ENCODE measurements around the gene DMD.
A peak's percentile ranks its signal among the peaks of the same experiment; 100 is the strongest.

Gene DMD

DNA sequence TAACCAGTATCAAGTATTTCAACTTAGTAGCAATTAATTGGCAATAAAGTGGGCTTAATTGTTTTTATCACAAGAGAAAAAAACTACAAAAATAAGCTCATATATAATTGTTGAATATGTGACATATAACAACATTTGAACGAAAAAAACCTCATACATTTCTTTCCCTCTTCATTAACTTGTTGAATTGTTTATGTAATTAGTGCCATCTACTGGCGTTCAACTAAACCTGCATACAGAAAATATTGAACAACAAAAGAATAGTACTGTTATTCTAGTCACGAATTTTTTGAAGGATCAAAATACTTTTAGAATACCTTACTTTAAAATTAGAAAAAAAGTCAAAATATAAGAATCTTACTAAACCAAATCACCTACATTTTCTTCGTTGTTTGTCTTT is 1553.0 kb downstream of the DMD start:
- TF ChIP-seq, protein P1, sequence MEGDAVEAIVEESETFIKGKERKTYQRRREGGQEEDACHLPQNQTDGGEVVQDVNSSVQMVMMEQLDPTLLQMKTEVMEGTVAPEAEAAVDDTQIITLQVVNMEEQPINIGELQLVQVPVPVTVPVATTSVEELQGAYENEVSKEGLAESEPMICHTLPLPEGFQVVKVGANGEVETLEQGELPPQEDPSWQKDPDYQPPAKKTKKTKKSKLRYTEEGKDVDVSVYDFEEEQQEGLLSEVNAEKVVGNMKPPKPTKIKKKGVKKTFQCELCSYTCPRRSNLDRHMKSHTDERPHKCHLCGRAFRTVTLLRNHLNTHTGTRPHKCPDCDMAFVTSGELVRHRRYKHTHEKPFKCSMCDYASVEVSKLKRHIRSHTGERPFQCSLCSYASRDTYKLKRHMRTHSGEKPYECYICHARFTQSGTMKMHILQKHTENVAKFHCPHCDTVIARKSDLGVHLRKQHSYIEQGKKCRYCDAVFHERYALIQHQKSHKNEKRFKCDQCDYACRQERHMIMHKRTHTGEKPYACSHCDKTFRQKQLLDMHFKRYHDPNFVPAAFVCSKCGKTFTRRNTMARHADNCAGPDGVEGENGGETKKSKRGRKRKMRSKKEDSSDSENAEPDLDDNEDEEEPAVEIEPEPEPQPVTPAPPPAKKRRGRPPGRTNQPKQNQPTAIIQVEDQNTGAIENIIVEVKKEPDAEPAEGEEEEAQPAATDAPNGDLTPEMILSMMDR (conservative IDR thresholded peaks at IDR 0.05): peak; percentile 70
- H3K27ac ChIP-seq: no peak overlapping the region

DNA sequence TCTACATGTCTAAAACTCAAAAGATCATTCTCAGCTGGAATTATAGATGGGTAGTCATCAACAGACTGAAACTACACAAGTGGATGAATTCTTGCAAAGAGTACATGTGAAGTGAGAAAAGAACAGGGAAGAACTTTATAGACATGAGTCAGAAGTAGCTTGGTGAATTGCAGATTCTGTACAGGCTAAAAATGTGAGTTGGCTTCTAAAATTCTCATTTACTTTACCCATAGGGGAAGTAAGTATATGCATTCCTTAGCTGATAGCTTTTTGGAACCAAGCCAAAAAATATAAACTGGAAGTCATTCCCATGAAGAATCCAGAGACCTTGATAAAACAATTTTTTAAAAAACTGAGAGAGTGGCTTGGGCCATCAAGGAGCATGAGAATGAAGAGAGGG is 1555.3 kb downstream of the DMD start:
- TF ChIP-seq, protein P1 (conservative IDR thresholded peaks at IDR 0.05): no peak
- H3K27ac ChIP-seq: no peak overlapping the region

DNA sequence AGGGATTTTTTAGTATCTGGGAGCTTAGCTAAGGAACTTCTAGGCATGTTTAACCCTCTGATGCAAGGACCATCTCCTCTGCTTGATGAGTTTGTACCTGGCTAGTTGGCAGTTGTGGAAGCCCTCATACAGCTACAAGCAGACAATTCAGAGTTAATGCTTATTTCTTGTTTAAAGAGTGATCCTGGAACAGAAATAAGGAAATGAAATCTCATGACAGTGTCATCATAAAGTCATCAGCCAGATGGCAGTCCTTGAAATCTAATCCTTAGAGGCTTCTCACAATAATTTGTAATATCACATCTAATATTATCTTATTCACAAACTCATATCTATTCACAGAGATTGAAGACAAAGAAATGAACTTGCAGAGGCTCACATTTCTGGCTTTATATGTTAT is 1557.9 kb downstream of the DMD start:
- TF ChIP-seq, protein P1 (conservative IDR thresholded peaks at IDR 0.05): no peak
- H3K27ac ChIP-seq: no peak overlapping the region

DNA sequence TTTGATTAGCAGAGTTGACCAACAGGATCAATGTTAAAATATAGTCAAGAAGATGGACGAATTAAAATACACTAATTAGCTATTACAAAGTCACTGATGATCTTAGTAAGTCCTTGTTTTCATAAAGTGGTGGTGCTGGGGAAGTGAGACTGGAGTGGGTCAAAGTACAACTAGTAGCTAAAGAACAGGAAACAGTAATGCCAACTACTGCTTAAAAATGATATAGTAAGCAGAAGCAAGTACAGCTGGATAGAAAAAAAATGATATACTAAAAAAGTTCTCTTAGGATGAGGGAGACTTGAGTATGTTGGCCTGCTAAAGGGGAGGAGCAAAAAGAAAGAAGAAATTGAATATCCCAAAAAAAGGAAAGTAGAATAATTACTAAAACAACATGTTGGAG is 1558.7 kb downstream of the DMD start:
- H3K27ac ChIP-seq: no peak overlapping the region
- TF ChIP-seq, protein P1 (conservative IDR thresholded peaks at IDR 0.05): no peak

DNA sequence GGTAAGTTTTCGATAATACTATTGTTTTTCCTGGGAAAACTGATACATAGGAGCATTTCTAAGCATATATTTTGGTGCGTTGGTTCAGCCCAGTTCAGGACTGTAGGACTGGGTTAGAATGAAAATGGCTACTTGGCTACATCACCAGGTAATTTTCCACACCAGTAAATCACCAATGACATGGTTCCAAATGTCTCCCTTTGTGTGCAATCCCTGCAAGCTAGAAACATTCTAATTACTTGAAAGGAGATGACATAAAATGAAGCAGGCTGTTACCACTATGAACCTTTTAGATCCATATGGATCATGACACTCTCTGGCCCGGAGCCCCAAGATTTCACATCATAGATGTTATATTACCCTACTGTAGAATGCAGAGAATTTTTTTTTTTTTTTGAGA is 1562.1 kb downstream of the DMD start:
- TF ChIP-seq, protein P1 (conservative IDR thresholded peaks at IDR 0.05): no peak
- H3K27ac ChIP-seq: no peak overlapping the region

DNA sequence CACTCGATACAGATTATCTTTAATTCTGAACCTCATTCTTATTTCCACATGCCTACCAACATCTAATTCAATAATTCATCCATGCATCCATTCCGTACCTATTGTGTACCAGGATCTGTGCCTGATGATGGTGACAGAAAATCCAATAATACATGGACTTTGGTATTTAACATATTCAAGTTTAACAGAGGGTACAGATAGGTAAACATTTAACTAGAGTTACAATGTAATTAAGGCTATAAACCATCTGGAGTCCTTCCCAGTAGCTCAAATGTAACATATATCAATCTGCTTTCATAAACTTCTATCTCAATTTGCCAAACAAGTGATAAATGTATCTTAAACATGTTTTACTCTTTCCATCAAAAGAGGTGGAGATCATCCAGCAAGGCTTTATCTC is 1578.0 kb downstream of the DMD start:
- H3K27ac ChIP-seq: no peak overlapping the region
- TF ChIP-seq, protein P1 (conservative IDR thresholded peaks at IDR 0.05): no peak

DNA sequence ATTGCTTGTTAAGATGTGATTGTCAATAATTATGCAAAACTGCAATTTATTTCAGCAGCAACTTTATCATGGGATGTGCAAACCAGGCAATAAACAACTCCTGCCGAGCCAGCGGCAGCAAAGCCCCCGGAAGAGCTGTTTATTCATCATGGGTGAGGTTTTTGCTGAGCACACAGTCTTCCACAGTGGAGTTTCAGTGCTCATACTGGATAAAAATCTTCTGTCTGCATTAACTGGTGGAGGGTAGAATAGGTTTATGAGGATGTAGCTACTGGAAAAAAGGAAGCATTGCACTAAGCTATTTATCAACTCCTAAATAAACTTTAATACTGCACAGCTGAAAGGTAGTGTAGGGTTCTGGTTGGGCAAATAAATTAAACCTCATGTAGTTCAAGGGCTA is 1582.2 kb downstream of the DMD start:
- H3K27ac ChIP-seq: no peak overlapping the region
- TF ChIP-seq, protein P1 (conservative IDR thresholded peaks at IDR 0.05): no peak

DNA sequence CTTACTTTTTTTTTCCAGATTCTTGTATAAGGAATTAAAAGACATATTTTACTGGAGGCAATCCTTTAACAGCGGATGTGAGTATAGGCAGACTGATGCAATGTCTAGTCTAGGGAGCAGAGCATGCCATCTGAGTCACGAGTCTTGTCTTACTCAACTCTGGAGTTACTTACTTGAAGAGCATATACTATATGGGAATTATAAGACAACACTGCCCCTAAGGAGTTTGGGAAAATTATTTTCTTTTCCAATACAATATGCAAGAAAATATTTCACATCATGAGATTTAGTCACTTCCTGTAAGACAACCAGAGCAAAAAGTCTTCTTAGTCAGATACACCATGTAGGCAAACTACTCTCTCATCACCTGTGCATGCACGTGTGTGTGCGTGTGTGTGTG is 1602.2 kb downstream of the DMD start:
- no peak overlapping the region for H3K27ac ChIP-seq

More for the DNA sequence above, 1602.2 kb downstream of the DMD start:
- TF ChIP-seq, protein P1 (conservative IDR thresholded peaks at IDR 0.05): no peak

All from VCaP (cell line).